Activated CD4-positive, alpha-beta T cell treated with anti-CD3 and anti-CD28 coated beads, Interleukin-2, amount 50 U/mL, for 16 hours (primary cell): Measurements from ENCODE around the gene SLC25A30.
A peak's percentile ranks its signal among the peaks of the same experiment; 100 is the strongest.
"Not testable (repeated sequence)": the region's sequence is repeated elsewhere in the genome, so short reads cannot be mapped to it uniquely, and the experiment has no call there.

Experiments
- DNase-seq: peaks from one replicate; pipeline ENCODE4 v3.0.0-alpha.2; 2020

Gene SLC25A30

GRCh38 chr13:45362939-45363338, 55.2 kb downstream of the SLC25A30 start:
- no peak for DNase-seq

DNA sequence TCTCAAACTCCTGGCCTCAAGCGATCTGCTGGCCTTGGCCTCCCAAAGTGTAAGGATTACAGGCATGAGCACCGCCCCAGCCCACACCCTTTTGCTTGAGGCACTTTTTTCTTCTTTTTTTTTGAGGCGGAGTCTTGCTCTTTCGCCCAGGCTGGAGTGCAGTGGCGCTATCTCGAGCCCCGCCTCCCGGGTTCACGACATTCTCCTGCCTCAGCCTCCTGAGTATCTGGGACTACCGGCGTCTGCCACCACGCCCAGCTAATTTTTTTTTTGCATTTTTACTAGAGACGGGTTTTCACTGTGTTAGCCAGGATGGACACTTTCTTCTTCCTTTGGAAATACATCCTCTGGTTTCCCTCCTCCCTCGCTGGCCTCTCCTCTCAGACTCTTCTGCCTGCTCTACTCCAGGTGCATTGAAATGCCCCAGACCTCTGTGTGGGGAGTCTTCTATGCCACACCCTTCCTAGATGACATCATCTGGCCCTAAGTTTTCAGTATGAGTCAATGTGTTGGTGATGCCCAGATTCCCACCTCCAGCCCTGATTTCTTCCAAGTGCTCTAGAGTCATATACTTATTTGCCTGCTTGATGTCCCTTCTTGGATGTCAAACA, 56.5 kb downstream of the SLC25A30 start:
- DNase-seq, result peak; percentile 26

DNA sequence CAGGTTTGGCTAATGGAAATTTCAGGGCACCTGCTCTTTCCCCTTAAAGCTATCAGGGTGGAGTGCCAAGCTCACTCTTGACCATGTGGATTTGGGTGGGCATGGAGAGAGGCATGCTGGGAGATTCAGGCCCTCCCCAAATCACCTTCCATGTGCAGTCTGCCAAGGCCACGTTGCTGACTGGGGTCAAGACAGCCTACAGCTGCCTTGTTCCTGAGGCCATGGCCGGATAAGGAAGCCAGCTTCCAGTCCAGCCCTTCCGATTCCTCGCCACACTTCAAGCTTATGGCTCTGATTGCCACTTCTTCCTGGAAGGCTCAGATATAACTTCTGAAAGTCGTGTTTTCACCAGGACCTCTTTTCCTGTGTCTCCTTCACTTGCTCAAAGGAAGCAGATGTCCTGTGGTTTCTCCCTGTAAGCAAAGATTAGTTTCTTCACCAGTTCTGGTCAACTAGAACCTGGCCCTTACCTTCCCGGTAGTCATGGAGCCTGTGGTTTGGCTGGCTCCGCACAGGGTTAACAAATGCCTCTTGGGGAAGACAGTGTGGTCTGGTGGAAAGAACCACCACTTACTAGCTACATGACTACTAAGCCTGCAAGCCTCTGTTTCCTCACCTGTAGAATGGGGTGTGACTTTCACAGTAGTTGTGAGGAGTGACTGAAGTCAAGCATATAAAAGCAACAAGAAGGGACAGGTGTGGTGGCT, 61.1 kb downstream of the SLC25A30 start:
- DNase-seq, result peak; percentile 60

DNA sequence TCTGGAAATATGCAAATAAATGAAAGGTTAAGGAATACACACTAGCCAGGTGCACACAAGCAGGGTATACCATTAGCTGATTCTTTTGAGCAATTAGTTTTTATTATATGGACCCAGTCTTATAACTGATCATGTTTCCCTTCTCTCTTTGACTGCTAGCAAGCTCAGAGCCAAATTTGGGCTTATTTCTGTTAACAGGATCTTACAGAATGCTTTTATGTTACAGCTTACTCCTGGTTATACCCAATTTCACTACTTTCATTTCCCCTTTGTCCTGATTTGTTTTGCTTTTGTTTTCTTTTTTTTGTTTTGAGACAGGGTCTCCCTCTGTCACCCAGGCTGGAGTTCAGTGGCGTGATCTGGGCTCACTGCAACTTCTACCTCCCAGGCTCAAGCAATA, 64.3 kb downstream of the SLC25A30 start:
- DNase-seq, result no peak

DNA sequence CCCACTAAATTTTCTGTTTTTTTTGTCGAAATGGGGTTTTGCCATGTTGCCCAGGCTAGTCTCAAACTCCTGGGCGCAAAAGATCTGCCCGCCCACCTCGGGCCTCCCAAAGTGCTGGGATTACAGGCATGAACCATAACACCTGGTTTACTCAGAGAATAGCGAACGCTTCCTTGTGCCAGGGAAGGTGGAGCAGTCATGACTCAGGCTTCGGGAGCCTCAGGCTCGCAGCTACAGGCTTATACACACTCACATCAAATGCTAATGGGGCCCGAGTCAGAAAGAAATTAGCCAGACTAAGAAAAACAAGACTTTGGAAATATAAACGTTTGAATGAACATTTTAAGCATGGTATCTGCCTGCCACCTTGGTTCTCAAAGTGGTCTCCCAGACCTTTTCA, 66.1 kb downstream of the SLC25A30 start:
- DNase-seq, result no peak

DNA sequence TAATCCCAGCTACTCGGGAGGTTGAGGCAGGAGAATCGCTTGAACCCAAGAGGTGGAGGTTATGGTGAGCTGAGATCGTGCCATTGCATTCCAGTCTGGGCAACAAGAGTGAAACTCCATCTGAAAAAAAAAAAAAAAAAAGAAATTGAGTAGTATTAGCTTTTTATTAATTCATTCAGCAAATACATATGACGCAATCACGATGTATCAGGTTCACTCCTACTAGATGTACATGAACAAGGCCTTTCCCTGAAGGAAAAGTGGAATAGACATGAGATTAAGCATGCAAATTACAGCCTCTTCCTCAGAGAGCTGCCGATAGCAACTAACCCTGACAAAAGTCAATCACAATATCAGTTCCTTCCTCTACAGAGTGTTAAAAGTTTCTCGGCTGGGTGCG, 68.0 kb downstream of the SLC25A30 start:
- no peak for DNase-seq

DNA sequence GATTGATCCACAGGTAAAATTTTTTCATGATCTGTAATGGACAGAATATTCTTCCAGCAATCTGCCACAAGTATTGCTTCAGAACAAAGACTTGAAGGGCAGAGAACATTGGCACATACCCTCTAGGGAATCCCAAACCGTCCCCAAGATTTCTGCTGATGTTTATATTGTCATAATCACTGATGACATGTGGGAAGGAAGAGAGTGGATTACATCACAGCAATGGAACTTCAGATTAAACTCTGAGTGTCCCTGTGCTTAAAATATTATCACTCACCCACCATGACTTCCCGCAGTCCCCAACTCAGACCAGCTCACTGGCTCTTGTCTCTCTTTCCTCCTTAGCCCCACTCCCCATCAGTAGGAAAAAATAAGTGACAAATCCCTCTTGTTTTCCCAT, 68.7 kb downstream of the SLC25A30 start:
- DNase-seq, result no peak

- DNase-seq, result not testable (repeated sequence)
Observed at GRCh38 chr13:45344064-45344463, 74.1 kb downstream of the SLC25A30 start.
